IMR-90 (cell line): ENCODE data around the gene RGS12. TPM values are rescaled to one million over a fixed set of nuclear protein-coding genes. Genes with fewer than 3 reads are reported as not detected.

Experiments
- ATAC-seq: fragments of 200-7000 bp; cut with Tn5 transposase; 2 replicates; pipeline ENCODE4 v1.9.1; 2020; ENCODE audit warnings: low read depth, mild to moderate bottlenecking, moderate library complexity
- BruUV-seq: library from RNA; stranded (reverse); fragments of 400-500 nt; replicated peaks from 2 replicates; lab custom pipeline; 2021; lab: Mats Ljungman, UMichigan
- CTCF ChIA-PET: fragments of 300-600 bp; formaldehyde crosslinking; extraction: SDS; loops from one replicate; lab custom pipeline; 2021; ENCODE audit warnings: antibody characterized with exemption; lab: Yijun Ruan, JAX
- POLR2A ChIA-PET: fragments of 300-600 bp; sonication (Branson Sonifier 250); formaldehyde crosslinking; loops from one replicate; lab custom pipeline; 2022; ENCODE audit warnings: antibody characterized with exemption; ENCODE audit not compliant: unreplicated experiment; lab: Charles Lee
- DNase-seq: peaks from one replicate; pipeline ENCODE4 v3.0.0; 2013
- H2AFZ ChIP-seq: replicated peaks from 2 replicates; pipeline ENCODE3; 2013; ENCODE audit warnings: low read length, mild to moderate bottlenecking; ENCODE audit not compliant: poor library complexity
- H2AK5ac ChIP-seq: 2 replicates; pipeline ENCODE4 v1.6.1; 2013; ENCODE audit warnings: low read depth, low read length, inconsistent platforms
- H2AK9ac ChIP-seq: replicated peaks from 2 replicates; pipeline ENCODE3; 2013; ENCODE audit warnings: mild to moderate bottlenecking, low read depth, low read length, moderate library complexity; ENCODE audit not compliant: poor library complexity
- H2BK120ac ChIP-seq: 2 replicates; pipeline ENCODE4 v1.6.1; 2013; ENCODE audit warnings: low read depth, low read length, inconsistent platforms
- H2BK15ac ChIP-seq: 3 replicates; pipeline ENCODE4 v1.6.1; 2013; ENCODE audit warnings: low read depth, low read length, inconsistent platforms
- H2BK20ac ChIP-seq: 2 replicates; pipeline ENCODE4 v1.6.1; 2013; ENCODE audit warnings: low read depth, mild to moderate bottlenecking, inconsistent platforms, low read length, moderate library complexity
- H2BK5ac ChIP-seq: 2 replicates; pipeline ENCODE4 v1.6.1; 2013; ENCODE audit warnings: mild to moderate bottlenecking, low read depth, low read length, inconsistent platforms; ENCODE audit not compliant: poor library complexity, severe bottlenecking
- H3K14ac ChIP-seq: replicated peaks from 2 replicates; pipeline ENCODE4 v1.6.1; 2013; ENCODE audit warnings: low read depth, low read length, inconsistent platforms
- H3K18ac ChIP-seq: 2 replicates; pipeline ENCODE4 v1.6.1; 2013; ENCODE audit warnings: low read depth, low read length, control low read depth
- H3K23ac ChIP-seq: 2 replicates; pipeline ENCODE4 v1.6.1; 2013; ENCODE audit warnings: low read depth, low read length, inconsistent platforms
- H3K27ac ChIP-seq: 2 replicates; pipeline ENCODE4 v1.5.1; 2013; ENCODE audit warnings: mild to moderate bottlenecking, control low read depth, low read length; ENCODE audit not compliant: insufficient read depth
- H3K27me3 ChIP-seq: 2 replicates; pipeline ENCODE4 v1.6.1; 2013; ENCODE audit warnings: low read length; ENCODE audit not compliant: control insufficient read depth, insufficient read depth
- H3K36me3 ChIP-seq: 2 replicates; pipeline ENCODE4 v1.6.1; 2013; ENCODE audit warnings: low read length, mixed read lengths; ENCODE audit not compliant: control insufficient read depth, insufficient read depth
- H3K4ac ChIP-seq: 2 replicates; pipeline ENCODE4 v1.6.1; 2013; ENCODE audit warnings: low read depth, low read length, inconsistent platforms
- H3K4me1 ChIP-seq: 2 replicates; pipeline ENCODE4 v1.6.1; 2013; ENCODE audit warnings: low read length, mixed read lengths; ENCODE audit not compliant: control insufficient read depth, insufficient read depth
- H3K4me2 ChIP-seq: 2 replicates; pipeline ENCODE4 v1.6.1; 2013; ENCODE audit warnings: low read depth, mild to moderate bottlenecking, control low read depth, low read length, moderate library complexity
- H3K4me3 ChIP-seq: 2 replicates; pipeline ENCODE4 v1.5.1; 2013; ENCODE audit warnings: low read depth, mild to moderate bottlenecking, control low read depth, low read length, moderate library complexity; ENCODE audit not compliant: insufficient read depth
- H3K56ac ChIP-seq: 2 replicates; pipeline ENCODE4 v1.6.1; 2013; ENCODE audit warnings: low read length, inconsistent platforms; ENCODE audit not compliant: insufficient read depth; ENCODE audit errors: extremely low read depth
- H3K79me1 ChIP-seq, 2 experiments: 2 replicates each; pipeline ENCODE4 v1.6.1; 2013; ENCODE audit warnings: low read length in 2 of 2, inconsistent platforms in 1 of 2, low read depth in 1 of 2
- H3K9ac ChIP-seq: 2 replicates; pipeline ENCODE4 v1.6.1; 2013; ENCODE audit warnings: low read depth, low read length, control low read depth
- H3K9me1 ChIP-seq: 2 replicates; pipeline ENCODE4 v1.6.1; 2013; ENCODE audit warnings: low read length, inconsistent platforms; ENCODE audit not compliant: insufficient read depth
- H3K9me3 ChIP-seq: 2 replicates; pipeline ENCODE4 v1.6.1; 2013; ENCODE audit warnings: low read length; ENCODE audit not compliant: control insufficient read depth, insufficient read depth
- H4K20me1 ChIP-seq: 2 replicates; pipeline ENCODE4 v1.6.1; 2013; ENCODE audit warnings: low read length, inconsistent platforms; ENCODE audit not compliant: insufficient read depth
- H4K5ac ChIP-seq: 2 replicates; pipeline ENCODE4 v1.6.1; 2013; ENCODE audit warnings: mild to moderate bottlenecking, low read depth, low read length, control low read depth
- H4K8ac ChIP-seq, 2 experiments: 2 replicates each; pipeline ENCODE4 v1.6.1; 2013; ENCODE audit warnings: low read depth in 2 of 2, low read length in 2 of 2, control low read depth in 1 of 2, inconsistent platforms in 1 of 2
- H4K91ac ChIP-seq: 2 replicates; pipeline ENCODE4 v1.6.1; 2013; ENCODE audit warnings: low read depth, low read length, inconsistent platforms; ENCODE audit not compliant: insufficient read depth
- CEBPB ChIP-seq: IDR thresholded peaks from 2 replicates; pipeline ENCODE4 v1.6.1; 2012; ENCODE audit warnings: low read depth, low read length, improper control_type of control experiment
- CHD1 ChIP-seq: IDR thresholded peaks from 2 replicates; pipeline ENCODE4 v1.6.1; 2012; ENCODE audit warnings: low read depth, low read length, improper control_type of control experiment
- CTCF ChIP-seq: conservative IDR thresholded peaks from 2 replicates; pipeline ENCODE4 v1.5.1; 2012; ENCODE audit warnings: mild to moderate bottlenecking, low read depth, low read length, improper control_type of control experiment
- ELK1 ChIP-seq: fragments of 150-350 bp; IDR thresholded peaks from 2 replicates; pipeline ENCODE4 v1.6.1; 2016; ENCODE audit warnings: low read depth, mild to moderate bottlenecking, low read length, moderate library complexity, borderline replicate concordance
- FOS ChIP-seq: fragments of 150-350 bp; IDR thresholded peaks from 2 replicates; pipeline ENCODE4 v1.6.1; 2016; ENCODE audit warnings: low read depth, low read length
- MAFK ChIP-seq: IDR thresholded peaks from 2 replicates; pipeline ENCODE4 v1.6.1; 2012; ENCODE audit warnings: low read depth, low read length, improper control_type of control experiment
- MXI1 ChIP-seq: IDR thresholded peaks from 2 replicates; pipeline ENCODE4 v1.6.1; 2012; ENCODE audit warnings: low read depth, mild to moderate bottlenecking, low read length, moderate library complexity, borderline replicate concordance
- NFE2L2 ChIP-seq: fragments of 150-350 bp; IDR thresholded peaks from 2 replicates; pipeline ENCODE4 v1.6.1; 2016; ENCODE audit warnings: low read depth, mild to moderate bottlenecking, low read length
- POLR2A ChIP-seq: IDR thresholded peaks from 2 replicates; pipeline ENCODE4 v1.6.1; 2012; ENCODE audit warnings: mild to moderate bottlenecking, low read depth, low read length
- RAD21 ChIP-seq: IDR thresholded peaks from 2 replicates; pipeline ENCODE4 v1.6.1; 2012; ENCODE audit warnings: low read length, improper control_type of control experiment
- RCOR1 ChIP-seq: IDR thresholded peaks from 2 replicates; pipeline ENCODE4 v1.6.1; 2012; ENCODE audit warnings: mild to moderate bottlenecking, low read length, improper control_type of control experiment; ENCODE audit not compliant: insufficient replicate concordance
- RFX5 ChIP-seq: IDR thresholded peaks from 2 replicates; pipeline ENCODE4 v1.8.0; 2012; ENCODE audit warnings: low read depth, mild to moderate bottlenecking, low read length, moderate library complexity
- SMC3 ChIP-seq: fragments of 150-350 bp; IDR thresholded peaks from 2 replicates; pipeline ENCODE4 v1.6.1; 2016; ENCODE audit warnings: low read depth, mild to moderate bottlenecking, antibody characterized with exemption, low read length, moderate library complexity
- WGBS, 2 experiments: methylation state at CpG; one replicate each; pipeline versions ENCODE4 v1.1.5 to v1.1.7; 2013; ENCODE audit warnings: missing lambda C conversion rate in 2 of 2; ENCODE audit not compliant: insufficient read length in 1 of 2; ENCODE audit errors: extremely low coverage in 2 of 2; 5-methylcytosine and 5-hydroxymethylcytosine counted together
- dilution Hi-C: fragments of 300-500 bp; cut with HindIII; formaldehyde crosslinking; loops from one replicate; pipeline ENCODE4 v1.14.3; 2018; ENCODE audit warnings: low sequenced_read_pairs; ENCODE audit not compliant: unreplicated experiment
- in situ Hi-C: fragments of 300-500 bp; cut with MboI; formaldehyde crosslinking; loops from 3 replicates; pipeline ENCODE4 v1.14.3; 2019; ENCODE audit warnings: low sequenced_read_pairs, inconsistent platforms, mixed read lengths
- intact Hi-C: fragments of 100-400 bp; cut with micrococcal nuclease; formaldehyde crosslinking; loops from 2 replicates; pipeline ENCODE4 v1.10.0; 2022
- polyA plus RNA-seq, 3 experiments: library from polyadenylated mRNA; depleted of rRNA; stranded (reverse); fragments of >200 nt; gene quantifications; 2 replicates each; pipeline ENCODE4 v1.2.3, GENCODE V29; 2012; ENCODE audit warnings: low replicate concordance in 1 of 3
- total RNA-seq: library from RNA; depleted of rRNA; stranded (reverse); fragments of >200 nt; gene quantifications from 2 replicates; pipeline ENCODE4 v1.2.3, GENCODE V29; 2012

Gene RGS12
- total and polyA plus RNA-seq, 2 of the 4 experiments (the other 2 are of a cell fraction): 11.8 to 12.0 TPM

GRCh38 chr4:3244002-3244401 is 48.8 kb upstream of the RGS12 start:
- no peak for TF ChIP-seq RCOR1
- no peak for TF ChIP-seq MAFK
- no peak for TF ChIP-seq MXI1
- TF ChIP-seq ELK1: no peak
- no peak for TF ChIP-seq RFX5
- no peak for TF ChIP-seq POLR2A
- no peak for TF ChIP-seq SMC3
- no peak for TF ChIP-seq FOS
- no peak for TF ChIP-seq CHD1
- TF ChIP-seq CEBPB: no peak
- TF ChIP-seq RAD21: no peak
- no peak for TF ChIP-seq CTCF
- no peak for TF ChIP-seq NFE2L2

More at GRCh38 chr4:3244002-3244401, 48.8 kb upstream of the RGS12 start:
- POLR2A ChIA-PET: no interaction called here
- Histone ChIP-seq H3K27ac (no peak overlapping the region), H2AFZ (no peak overlapping the region), H4K91ac (no peak overlapping the region), H3K14ac (no peak overlapping the region), H2AK9ac (no peak overlapping the region), H2BK15ac (no peak overlapping the region), H3K36me3 (peaks cover 26% of the 10 kb centered on the region; the same call in 1 of the 2 replicates), H2BK120ac (no peak overlapping the region), H4K20me1 (peaks cover 21% of the 10 kb centered on the region), H2BK20ac (no peak overlapping the region), H3K23ac (no peak overlapping the region), H2AK5ac (no peak overlapping the region), H3K9me3 (no peaks in the 10 kb centered on the region), H4K8ac (no peak overlapping the region), H3K79me1 (peaks cover 0 to 8% of the 10 kb centered on the region in 2 experiments; a peak in 1 of 4 replicates), H4K5ac (no peak overlapping the region), H2BK5ac (no peak overlapping the region), H3K27me3 (no peaks in the 10 kb centered on the region), H3K18ac (no peak overlapping the region), H3K4me2 (no peak overlapping the region), H3K9me1 (peaks cover 9% of the 10 kb centered on the region; the same call in 1 of the 2 replicates), H3K4me1 (peaks cover 11% of the 10 kb centered on the region), H3K56ac (no peak overlapping the region), H3K9ac (no peak overlapping the region), H3K4me3 (no peak overlapping the region), H3K4ac (no peak overlapping the region)
- in situ Hi-C loops: no loop called here
- BruUV-seq: no TSS peak
- dilution Hi-C loops: no loop called here
- CTCF ChIA-PET: no interaction called here
- DNase-seq (no peak), ATAC-seq (no peak)
- intact Hi-C loops: no loop called here
- no CpG with 5 or more reads among the region's 1 CpG for WGBS, 2 experiments
